SU-DHL-6 (cell line): ENCODE results near the gene CRYGD.
"Not testable (repeated sequence)": the region's sequence is repeated elsewhere in the genome, so short reads cannot be mapped to it uniquely, and the experiment has no call there.

ENCODE experiments used
- H2AFZ ChIP-seq: fragments of 200-600 bp; sonication (generic); 2 replicates; pipeline ENCODE4 v1.6.1; 2014; ENCODE audit warnings: low read depth, mild to moderate bottlenecking, moderate library complexity, mixed read lengths, antibody characterized with exemption, low read length; ENCODE audit not compliant: severe bottlenecking
- H3F3A ChIP-seq: fragments of 200-600 bp; shearing (Covaris generic); 2 replicates; pipeline ENCODE4 v1.6.0; 2016; ENCODE audit warnings: antibody characterized with exemption, mild to moderate bottlenecking; ENCODE audit not compliant: insufficient read depth
- H3K27ac ChIP-seq: fragments of 200-600 bp; sonication (generic); 2 replicates; pipeline ENCODE4 v1.5.1; 2016; ENCODE audit warnings: low read depth, mild to moderate bottlenecking, low read length, moderate library complexity, mixed read lengths
- H3K27me3 ChIP-seq: fragments of 200-600 bp; sonication (generic), shearing (Covaris generic); 2 replicates; pipeline ENCODE4 v1.6.0; 2014; ENCODE audit warnings: mild to moderate bottlenecking, low read length
- H3K36me3 ChIP-seq: fragments of 200-600 bp; sonication (generic); 2 replicates; pipeline ENCODE4 v1.6.1; 2014; ENCODE audit warnings: mild to moderate bottlenecking, low read length, mixed read lengths
- H3K4me2 ChIP-seq: fragments of 300-600, 200-600 bp; shearing (Covaris generic), sonication (generic); 2 replicates; pipeline ENCODE4 v1.6.0; 2014; ENCODE audit warnings: low read length, low read depth, mild to moderate bottlenecking; ENCODE audit not compliant: poor library complexity, severe bottlenecking
- H3K4me3 ChIP-seq: fragments of 200-600 bp; sonication (generic); 2 replicates; pipeline ENCODE4 v1.5.1; 2014; ENCODE audit warnings: antibody characterized with exemption, low read length, mild to moderate bottlenecking, mixed read lengths; ENCODE audit not compliant: insufficient read depth, poor library complexity, severe bottlenecking
- H3K79me2 ChIP-seq: fragments of 200-600 bp; sonication (generic); 2 replicates; pipeline ENCODE4 v1.6.1; 2014; ENCODE audit warnings: mild to moderate bottlenecking, low read length, moderate library complexity; ENCODE audit not compliant: insufficient read depth
- H3K9ac ChIP-seq: fragments of 200-600 bp; sonication (generic); 2 replicates; pipeline ENCODE4 v1.7.0; 2014; ENCODE audit warnings: mild to moderate bottlenecking, low read length
- H3K9me2 ChIP-seq: fragments of 200-600 bp; sonication (generic); replicated peaks from 2 replicates; pipeline ENCODE4 v1.6.1; 2014; ENCODE audit warnings: low read length; ENCODE audit not compliant: insufficient read depth
- H3K9me3 ChIP-seq: fragments of 200-600 bp; sonication (generic); 2 replicates; pipeline ENCODE4 v1.6.1; 2014; ENCODE audit warnings: low read length, mixed read lengths; ENCODE audit not compliant: insufficient read depth
- H4K20me1 ChIP-seq: fragments of 200-600 bp; sonication (generic); 2 replicates; pipeline ENCODE4 v1.6.1; 2014; ENCODE audit warnings: low read depth, mild to moderate bottlenecking, antibody characterized with exemption, low read length, moderate library complexity, mixed read lengths
- CTCF ChIP-seq: fragments of 200-600 bp; sonication (generic); IDR thresholded peaks from one replicate; pipeline ENCODE4 v1.5.1; 2017; ENCODE audit warnings: antibody characterized with exemption, mild to moderate bottlenecking, low read length, moderate library complexity; ENCODE audit not compliant: insufficient read depth, poor library complexity, severe bottlenecking
- EZH2phosphoT487 ChIP-seq: fragments of 200-600 bp; sonication (generic), shearing (Covaris generic); conservative IDR thresholded peaks from 2 replicates; pipeline ENCODE4 v1.6.1; 2018; ENCODE audit warnings: mild to moderate bottlenecking, antibody characterized with exemption, low read length, moderate library complexity, mixed read lengths

CRYGD gene

GRCh38 chr2:208103616-208104015, 20.7 kb downstream of the CRYGD start:
- Histone ChIP-seq H3K27ac (no peak overlapping the region), H3K79me2 (no peaks in the 10 kb centered on the region), H3K9me3 (no peaks in the 10 kb centered on the region), H3K9me2 (no peaks in the 10 kb centered on the region), H4K20me1 (no peaks in the 10 kb centered on the region), H3K36me3 (no peaks in the 10 kb centered on the region), H3K4me3 (no peak overlapping the region), H3K27me3 (no peaks in the 10 kb centered on the region), H3F3A (no peaks in the 10 kb centered on the region), H3K9ac (no peak overlapping the region), H2AFZ (no peak overlapping the region), H3K4me2 (no peak overlapping the region)
- TF ChIP-seq CTCF (no peak), EZH2phosphoT487 (no peak)

GRCh38 chr2:208101716-208102631, 22.4 kb downstream of the CRYGD start:
- Histone ChIP-seq H4K20me1 (no peaks in the 10 kb centered on the region), H3K36me3 (no peaks in the 10 kb centered on the region), H2AFZ (no peak overlapping the region), H3K4me3 (no peak overlapping the region), H3K4me2 (no peak overlapping the region), H3K79me2 (no peaks in the 10 kb centered on the region), H3K9ac (no peak overlapping the region), H3K27ac (no peak overlapping the region), H3K9me2 (no peaks in the 10 kb centered on the region), H3F3A (no peaks in the 10 kb centered on the region), H3K27me3 (no peaks in the 10 kb centered on the region), H3K9me3 (no peaks in the 10 kb centered on the region)
- TF ChIP-seq EZH2phosphoT487 (no peak), CTCF (no peak)

GRCh38 chr2:208099682-208100470, 24.4 kb downstream of the CRYGD start:
- H2AFZ ChIP-seq: no peak overlapping the region
- no peak overlapping the region for H3K9ac ChIP-seq
- H3K9me2 ChIP-seq: no peaks in the 10 kb centered on the region
- no peak overlapping the region for H3K27ac ChIP-seq
- no peaks in the 10 kb centered on the region for H3K79me2 ChIP-seq
- H3K4me2 ChIP-seq: no peak overlapping the region
- H3K27me3 ChIP-seq: no peaks in the 10 kb centered on the region; the same call in 1 of the 2 replicates
- no peaks in the 10 kb centered on the region for H3K9me3 ChIP-seq
- no peak overlapping the region for H3K4me3 ChIP-seq
- no peaks in the 10 kb centered on the region for H4K20me1 ChIP-seq
- H3K36me3 ChIP-seq: no peaks in the 10 kb centered on the region
- TF ChIP-seq CTCF: no peak
- TF ChIP-seq EZH2phosphoT487: no peak
- no peaks in the 10 kb centered on the region for H3F3A ChIP-seq

- not testable (repeated sequence) for H4K20me1 ChIP-seq, H3K4me3 ChIP-seq, H3F3A ChIP-seq, H2AFZ ChIP-seq, H3K36me3 ChIP-seq, H3K79me2 ChIP-seq, H3K9me2 ChIP-seq, H3K9ac ChIP-seq, H3K27ac ChIP-seq, H3K9me3 ChIP-seq, H3K4me2 ChIP-seq, H3K27me3 ChIP-seq
Measured at GRCh38 chr2:208098701-208099100, 25.6 kb downstream of the CRYGD start.
